Measurements from ENCODE around the gene EHBP1L1.

Gene EHBP1L1

DNA sequence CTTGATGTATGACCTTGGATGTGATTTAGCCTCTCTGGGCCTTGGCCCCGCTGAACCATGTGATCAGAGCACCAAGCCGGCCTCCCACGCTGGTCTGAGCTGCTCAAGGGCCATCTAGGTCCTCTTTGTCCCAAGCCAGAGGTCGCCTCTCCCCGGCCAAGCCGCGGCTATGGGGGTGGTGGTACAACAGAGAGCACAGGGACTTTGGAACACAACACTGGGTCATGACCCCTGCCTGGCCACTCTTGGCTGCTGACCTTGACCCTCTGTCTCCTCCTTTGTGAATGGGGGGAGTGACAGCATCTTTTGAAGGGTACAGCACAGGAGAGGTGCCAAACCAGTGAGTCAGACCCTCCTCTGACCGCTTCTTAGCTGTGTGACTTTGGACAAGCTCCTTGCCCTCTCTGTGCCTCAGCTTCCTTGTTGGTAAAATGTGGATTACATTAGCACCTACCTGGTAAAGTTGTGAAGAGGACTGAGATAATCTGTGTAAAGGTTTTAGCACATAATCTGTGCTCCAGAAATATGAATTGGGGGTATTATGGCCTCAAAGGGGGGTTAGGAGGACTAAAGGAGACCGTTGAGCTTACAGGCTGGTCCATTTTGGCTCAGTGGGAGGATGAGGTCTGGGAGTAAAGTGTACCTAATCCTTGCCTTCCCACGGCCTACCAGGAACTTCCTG is 46.2 kb upstream of the EHBP1L1 start:
- H3K9me3 ChIP-seq (ENCODE audit: control insufficient read depth, insufficient read depth, low read depth, low read length), result no peaks in the 10 kb centered on the region
- peaks cover 4% of the 10 kb centered on the region; the same call in 1 of the 2 replicates for H3K4me1 ChIP-seq (ENCODE audit: control insufficient read depth, insufficient read depth, low read length)
- H3K27ac ChIP-seq (ENCODE audit: extremely low read depth, low read depth, low read length), result no peak overlapping the region
- CTCF ChIA-PET, result interaction anchor here (0.6 to 3.4 kb wide), 4 partner anchors 12 to 514 kb away, joined by 3 to 21 read pairs (median 5); no protein-coding TSS in a partner anchor
- H3K4me3 ChIP-seq (ENCODE audit: low read depth, low read length), result no peak overlapping the region
- POLR2A ChIA-PET, result interaction anchor here (1.5 to 3.0 kb wide), 2 partner anchors 11 to 42 kb away, joined by 3 to 12 read pairs; no protein-coding TSS in a partner anchor
- TF ChIP-seq ZNF140 (tag by site-specific recombination; IDR thresholded peaks at IDR 0.05) (no peak), ZNF530 (tag by site-specific recombination; IDR thresholded peaks at IDR 0.05; ENCODE audit: low read depth) (no peak), ZNF548 (tag by site-specific recombination; IDR thresholded peaks at IDR 0.05) (no peak), ZNF596 (tag by site-specific recombination; IDR thresholded peaks at IDR 0.05) (no peak), MEIS1 (CRISPR knock-in tag; IDR thresholded peaks at IDR 0.05; ENCODE audit: borderline replicate concordance) (no peak), BCL11B (tag by site-specific recombination; IDR thresholded peaks at IDR 0.05; ENCODE audit: low read depth) (0 out of 2 replicates have a peak, but pooled peaks have one; percentile 33), ZNF768 (tag by site-specific recombination; IDR thresholded peaks at IDR 0.05) (peak; percentile 77)
- TF ChIP-seq, protein P1, sequence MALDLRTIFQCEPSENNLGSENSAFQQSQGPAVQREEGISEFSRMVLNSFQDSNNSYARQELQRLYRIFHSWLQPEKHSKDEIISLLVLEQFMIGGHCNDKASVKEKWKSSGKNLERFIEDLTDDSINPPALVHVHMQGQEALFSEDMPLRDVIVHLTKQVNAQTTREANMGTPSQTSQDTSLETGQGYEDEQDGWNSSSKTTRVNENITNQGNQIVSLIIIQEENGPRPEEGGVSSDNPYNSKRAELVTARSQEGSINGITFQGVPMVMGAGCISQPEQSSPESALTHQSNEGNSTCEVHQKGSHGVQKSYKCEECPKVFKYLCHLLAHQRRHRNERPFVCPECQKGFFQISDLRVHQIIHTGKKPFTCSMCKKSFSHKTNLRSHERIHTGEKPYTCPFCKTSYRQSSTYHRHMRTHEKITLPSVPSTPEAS (tag by site-specific recombination; IDR thresholded peaks at IDR 0.05), result no peak
- TF ChIP-seq, protein P2, sequence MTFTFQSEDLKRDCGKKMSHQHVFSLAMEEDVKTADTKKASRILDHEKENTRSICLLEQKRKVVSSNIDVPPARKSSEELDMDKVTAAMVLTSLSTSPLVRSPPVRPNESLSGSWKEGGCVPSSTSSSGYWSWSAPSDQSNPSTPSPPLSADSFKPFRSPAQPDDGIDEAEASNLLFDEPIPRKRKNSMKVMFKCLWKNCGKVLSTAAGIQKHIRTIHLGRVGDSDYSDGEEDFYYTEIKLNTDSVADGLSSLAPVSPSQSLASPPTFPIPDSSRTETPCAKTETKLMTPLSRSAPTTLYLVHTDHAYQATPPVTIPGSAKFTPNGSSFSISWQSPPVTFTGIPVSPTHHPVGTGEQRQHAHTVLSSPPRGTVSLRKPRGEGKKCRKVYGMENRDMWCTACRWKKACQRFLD (tag by site-specific recombination; IDR thresholded peaks at IDR 0.05), result no peak
- TF ChIP-seq, protein P3, sequence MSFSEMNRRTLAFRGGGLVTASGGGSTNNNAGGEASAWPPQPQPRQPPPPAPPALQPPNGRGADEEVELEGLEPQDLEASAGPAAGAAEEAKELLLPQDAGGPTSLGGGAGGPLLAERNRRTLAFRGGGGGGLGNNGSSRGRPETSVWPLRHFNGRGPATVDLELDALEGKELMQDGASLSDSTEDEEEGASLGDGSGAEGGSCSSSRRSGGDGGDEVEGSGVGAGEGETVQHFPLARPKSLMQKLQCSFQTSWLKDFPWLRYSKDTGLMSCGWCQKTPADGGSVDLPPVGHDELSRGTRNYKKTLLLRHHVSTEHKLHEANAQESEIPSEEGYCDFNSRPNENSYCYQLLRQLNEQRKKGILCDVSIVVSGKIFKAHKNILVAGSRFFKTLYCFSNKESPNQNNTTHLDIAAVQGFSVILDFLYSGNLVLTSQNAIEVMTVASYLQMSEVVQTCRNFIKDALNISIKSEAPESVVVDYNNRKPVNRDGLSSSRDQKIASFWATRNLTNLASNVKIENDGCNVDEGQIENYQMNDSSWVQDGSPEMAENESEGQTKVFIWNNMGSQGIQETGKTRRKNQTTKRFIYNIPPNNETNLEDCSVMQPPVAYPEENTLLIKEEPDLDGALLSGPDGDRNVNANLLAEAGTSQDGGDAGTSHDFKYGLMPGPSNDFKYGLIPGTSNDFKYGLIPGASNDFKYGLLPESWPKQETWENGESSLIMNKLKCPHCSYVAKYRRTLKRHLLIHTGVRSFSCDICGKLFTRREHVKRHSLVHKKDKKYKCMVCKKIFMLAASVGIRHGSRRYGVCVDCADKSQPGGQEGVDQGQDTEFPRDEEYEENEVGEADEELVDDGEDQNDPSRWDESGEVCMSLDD (tag by site-specific recombination; IDR thresholded peaks at IDR 0.05), result no peak
- H3K36me3 ChIP-seq (ENCODE audit: control insufficient read depth in 2 of 2, insufficient read depth in 1 of 2, low read length in 2 of 2), result peaks cover 6 to 79% of the 10 kb centered on the region in 2 experiments; a peak in 2 of 3 replicates

DNA sequence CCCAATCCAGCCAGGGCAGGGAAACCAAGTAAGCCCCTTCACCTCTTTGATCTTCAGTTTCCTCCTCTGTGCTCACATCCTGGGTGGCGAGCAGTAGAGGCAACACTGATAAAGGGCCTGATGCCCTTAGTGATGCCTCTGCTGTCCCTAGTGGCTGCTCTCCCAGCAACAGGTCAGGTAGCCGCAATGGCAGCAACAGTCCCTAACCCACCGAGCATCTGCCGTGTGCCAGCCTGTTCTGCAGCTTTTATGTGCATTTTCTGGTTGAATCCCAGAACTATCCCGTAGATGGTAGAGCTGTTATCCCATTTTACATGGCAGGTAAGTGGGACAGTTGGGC is 45.7 kb upstream of the EHBP1L1 start:
- ChIA-PET CTCF (interaction anchor here (0.7 to 3.4 kb wide), 5 partner anchors 11 to 59 kb away, joined by 3 to 21 read pairs (median 4); no protein-coding TSS in a partner anchor), POLR2A (interaction anchor here (1.5 to 3.0 kb wide), 2 partner anchors 10 to 42 kb away, joined by 3 to 12 read pairs; no protein-coding TSS in a partner anchor)
- Histone ChIP-seq H3K36me3 (ENCODE audit: control insufficient read depth in 2 of 2, insufficient read depth in 1 of 2, low read length in 2 of 2) (peaks cover 6 to 84% of the 10 kb centered on the region in 2 experiments; a peak in 2 of 3 replicates), H3K4me1 (ENCODE audit: control insufficient read depth, insufficient read depth, low read length) (peaks cover 4% of the 10 kb centered on the region; the same call in 1 of the 2 replicates), H3K4me3 (ENCODE audit: low read depth, low read length) (no peak overlapping the region), H3K9me3 (ENCODE audit: control insufficient read depth, insufficient read depth, low read depth, low read length) (no peaks in the 10 kb centered on the region), H3K27ac (ENCODE audit: extremely low read depth, low read depth, low read length) (no peak overlapping the region)
- TF ChIP-seq SCRT2 (tag by site-specific recombination; IDR thresholded peaks at IDR 0.05) (peak; percentile 79), OSR2 (tag by site-specific recombination; IDR thresholded peaks at IDR 0.05) (no peak), ZNF48 (tag by site-specific recombination; IDR thresholded peaks at IDR 0.05) (no peak), ZNF311 (tag by site-specific recombination; IDR thresholded peaks at IDR 0.05; ENCODE audit: borderline replicate concordance) (no peak), ZNF37A (tag by site-specific recombination; IDR thresholded peaks at IDR 0.05) (no peak), ZNF600 (tag by site-specific recombination; IDR thresholded peaks at IDR 0.05) (no peak), ZNF157 (tag by site-specific recombination; IDR thresholded peaks at IDR 0.05) (no peak), ZNF791 (tag by site-specific recombination; IDR thresholded peaks at IDR 0.05) (no peak)
- TF ChIP-seq, protein P4, sequence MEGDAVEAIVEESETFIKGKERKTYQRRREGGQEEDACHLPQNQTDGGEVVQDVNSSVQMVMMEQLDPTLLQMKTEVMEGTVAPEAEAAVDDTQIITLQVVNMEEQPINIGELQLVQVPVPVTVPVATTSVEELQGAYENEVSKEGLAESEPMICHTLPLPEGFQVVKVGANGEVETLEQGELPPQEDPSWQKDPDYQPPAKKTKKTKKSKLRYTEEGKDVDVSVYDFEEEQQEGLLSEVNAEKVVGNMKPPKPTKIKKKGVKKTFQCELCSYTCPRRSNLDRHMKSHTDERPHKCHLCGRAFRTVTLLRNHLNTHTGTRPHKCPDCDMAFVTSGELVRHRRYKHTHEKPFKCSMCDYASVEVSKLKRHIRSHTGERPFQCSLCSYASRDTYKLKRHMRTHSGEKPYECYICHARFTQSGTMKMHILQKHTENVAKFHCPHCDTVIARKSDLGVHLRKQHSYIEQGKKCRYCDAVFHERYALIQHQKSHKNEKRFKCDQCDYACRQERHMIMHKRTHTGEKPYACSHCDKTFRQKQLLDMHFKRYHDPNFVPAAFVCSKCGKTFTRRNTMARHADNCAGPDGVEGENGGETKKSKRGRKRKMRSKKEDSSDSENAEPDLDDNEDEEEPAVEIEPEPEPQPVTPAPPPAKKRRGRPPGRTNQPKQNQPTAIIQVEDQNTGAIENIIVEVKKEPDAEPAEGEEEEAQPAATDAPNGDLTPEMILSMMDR (tag by site-specific recombination; IDR thresholded peaks at IDR 0.05), result 0 out of 2 replicates have a peak, but pooled peaks have one; percentile 19
